PFSK-1 (cell line): ENCODE results near the gene ADGRB3.

Experiments used
- FOXP2 ChIP-seq: optimal IDR thresholded peaks from 2 replicates; pipeline ENCODE3; 2011; ENCODE audit warnings: borderline replicate concordance, control low read depth, inconsistent platforms; ENCODE audit not compliant: insufficient read depth; ENCODE audit errors: extremely low read length, extremely low read depth
- POLR2AphosphoS5 ChIP-seq: IDR thresholded peaks from 2 replicates; pipeline ENCODE4 v1.6.1; 2012; ENCODE audit warnings: low read depth, mild to moderate bottlenecking, control low read depth, low read length, moderate library complexity
- SIN3A ChIP-seq: IDR thresholded peaks from 2 replicates; pipeline ENCODE4 v1.6.1; 2012; ENCODE audit warnings: mild to moderate bottlenecking, low read length, moderate library complexity, borderline replicate concordance; ENCODE audit not compliant: insufficient read depth
- TAF1 ChIP-seq: IDR thresholded peaks from 2 replicates; pipeline ENCODE4 v1.6.1; 2012; ENCODE audit warnings: low read length, control low read depth, borderline replicate concordance; ENCODE audit not compliant: insufficient read depth
- TF ChIP-seq, protein P1 (sequence below), 2 experiments: IDR thresholded peaks; 2 replicates each; pipeline versions ENCODE4 v1.6.1 to v1.8.0; 2011 to 2012; ENCODE audit warnings: low read depth in 2 of 2, low read length in 2 of 2, control low read depth in 1 of 2, inconsistent platforms in 1 of 2, mild to moderate bottlenecking in 1 of 2, moderate library complexity in 1 of 2; ENCODE audit not compliant: insufficient read depth in 1 of 2

DNA sequence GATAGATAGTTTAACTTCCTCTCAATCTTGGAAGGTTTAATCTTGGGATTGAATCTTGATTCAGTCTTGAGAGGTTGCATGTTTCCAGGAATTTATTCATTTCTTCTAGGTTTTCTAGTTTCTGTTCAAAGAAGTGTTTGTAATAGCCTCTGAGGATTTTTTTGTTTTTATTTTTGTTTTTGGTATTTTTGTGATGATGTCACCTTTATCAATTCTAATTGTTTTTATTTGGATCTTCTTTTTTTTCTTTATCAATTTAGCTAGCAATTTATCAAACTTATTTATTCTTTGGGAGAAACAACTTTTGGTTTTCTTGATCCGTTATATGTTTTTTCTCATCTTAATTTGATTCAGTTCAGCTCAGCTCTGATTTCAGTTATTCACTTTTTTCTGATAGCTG lies 41.5 kb upstream of the ADGRB3 start:
- no peak for TF ChIP-seq TAF1
- TF ChIP-seq POLR2AphosphoS5 = no peak
- TF ChIP-seq, protein P1, sequence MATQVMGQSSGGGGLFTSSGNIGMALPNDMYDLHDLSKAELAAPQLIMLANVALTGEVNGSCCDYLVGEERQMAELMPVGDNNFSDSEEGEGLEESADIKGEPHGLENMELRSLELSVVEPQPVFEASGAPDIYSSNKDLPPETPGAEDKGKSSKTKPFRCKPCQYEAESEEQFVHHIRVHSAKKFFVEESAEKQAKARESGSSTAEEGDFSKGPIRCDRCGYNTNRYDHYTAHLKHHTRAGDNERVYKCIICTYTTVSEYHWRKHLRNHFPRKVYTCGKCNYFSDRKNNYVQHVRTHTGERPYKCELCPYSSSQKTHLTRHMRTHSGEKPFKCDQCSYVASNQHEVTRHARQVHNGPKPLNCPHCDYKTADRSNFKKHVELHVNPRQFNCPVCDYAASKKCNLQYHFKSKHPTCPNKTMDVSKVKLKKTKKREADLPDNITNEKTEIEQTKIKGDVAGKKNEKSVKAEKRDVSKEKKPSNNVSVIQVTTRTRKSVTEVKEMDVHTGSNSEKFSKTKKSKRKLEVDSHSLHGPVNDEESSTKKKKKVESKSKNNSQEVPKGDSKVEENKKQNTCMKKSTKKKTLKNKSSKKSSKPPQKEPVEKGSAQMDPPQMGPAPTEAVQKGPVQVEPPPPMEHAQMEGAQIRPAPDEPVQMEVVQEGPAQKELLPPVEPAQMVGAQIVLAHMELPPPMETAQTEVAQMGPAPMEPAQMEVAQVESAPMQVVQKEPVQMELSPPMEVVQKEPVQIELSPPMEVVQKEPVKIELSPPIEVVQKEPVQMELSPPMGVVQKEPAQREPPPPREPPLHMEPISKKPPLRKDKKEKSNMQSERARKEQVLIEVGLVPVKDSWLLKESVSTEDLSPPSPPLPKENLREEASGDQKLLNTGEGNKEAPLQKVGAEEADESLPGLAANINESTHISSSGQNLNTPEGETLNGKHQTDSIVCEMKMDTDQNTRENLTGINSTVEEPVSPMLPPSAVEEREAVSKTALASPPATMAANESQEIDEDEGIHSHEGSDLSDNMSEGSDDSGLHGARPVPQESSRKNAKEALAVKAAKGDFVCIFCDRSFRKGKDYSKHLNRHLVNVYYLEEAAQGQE (IDR thresholded peaks at IDR 0.05; ENCODE audit: insufficient read depth in 1 of 2, low read depth in 2 of 2, low read length in 2 of 2) = no peak
- TF ChIP-seq SIN3A = no peak
- TF ChIP-seq FOXP2 = no peak
